Body of pancreas (tissue), 4 donors: Measurements from ENCODE around the gene SOBP. TPM values are rescaled to one million over a fixed set of nuclear protein-coding genes. Genes with fewer than 3 reads are reported as not detected.
A peak's percentile ranks its signal among the peaks of the same experiment; 100 is the strongest.

Experiments
- ATAC-seq: fragments of 150-250 bp; one replicate; pipeline ENCODE4 v1.9.1; 2016
- DNase-seq, 4 donors: peaks; one replicate each; pipeline ENCODE4 v3.0.0-alpha.2; 2019
- H3K27ac ChIP-seq, 4 donors: fragments of 200-600 bp; sonication (generic); 1 replicate in 3 of 4; 2 replicates in 1 of 4; pipeline versions ENCODE4 v1.5.1 to v1.6.1; 2016 to 2019; ENCODE audit warnings: mild to moderate bottlenecking in 1 of 4, mixed read lengths in 1 of 4, moderate library complexity in 1 of 4
- H3K27me3 ChIP-seq, 2 donors: fragments of 200-600 bp; sonication (generic); one replicate each; pipeline ENCODE4 v1.6.0; 2016; ENCODE audit warnings: mild to moderate bottlenecking in 1 of 2
- H3K36me3 ChIP-seq, 2 donors: fragments of 200-600 bp; sonication (generic); replicated peaks in 1 of 2; 2 replicates each; pipeline ENCODE4 v1.5.1; 2016; ENCODE audit warnings: low read depth in 2 of 2; ENCODE audit not compliant: insufficient read depth in 1 of 2
- H3K4me1 ChIP-seq: fragments of 200-600 bp; sonication (generic); one replicate; pipeline ENCODE4 v1.6.0; 2016
- H3K4me3 ChIP-seq, 2 donors: fragments of 200-600 bp; sonication (generic); 1 replicate in 1 of 2; 2 replicates in 1 of 2; pipeline ENCODE4 v1.5.1; 2016 to 2019
- H3K9me3 ChIP-seq, 3 donors: fragments of 200-600 bp; sonication (generic); 1 replicate in 2 of 3; 2 replicates in 1 of 3; pipeline ENCODE4 v1.5.1; 2016
- CTCF ChIP-seq, 7 experiments: fragments of 450-650 bp in 4 of 7; fragments of 200-600 bp in 3 of 7; sonication (generic) in 3 of 7; IDR thresholded peaks; one replicate each; pipeline ENCODE4 v1.5.1; 2016 to 2019; ENCODE audit warnings: antibody characterized with exemption in 7 of 7
- POLR2A ChIP-seq, 3 donors: fragments of 450-650 bp; IDR thresholded peaks; one replicate each; pipeline ENCODE4 v1.6.1; 2016; ENCODE audit warnings: antibody characterized with exemption in 3 of 3, mild to moderate bottlenecking in 2 of 3
- WGBS, 2 donors: methylation state at CpG; one replicate each; pipeline ENCODE4 v1.1.5; 2017; 5-methylcytosine and 5-hydroxymethylcytosine counted together
- intact Hi-C: fragments of 100-400 bp; cut with DNase I; formaldehyde crosslinking; loops from one replicate; pipeline ENCODE4 v1.15.1; 2023
- total RNA-seq, 2 donors: library from RNA; depleted of rRNA; stranded (reverse); fragments of >200 nt; gene quantifications; one replicate each; pipeline ENCODE4 v1.1.0, GENCODE V29; 2016

Gene SOBP
- total RNA-seq, 2 donors from 2014 or later = 0.66 to 3.1 TPM

GRCh38 chr6:107561306-107561705 is 71.4 kb downstream of the SOBP start:
- Histone ChIP-seq H3K4me3 (no peak overlapping the region), H3K36me3 (no peaks in the 10 kb centered on the region), H3K9me3 (no peaks in the 10 kb centered on the region), H3K27ac (no peak overlapping the region), H3K4me1 (peaks cover 3% of the 10 kb centered on the region), H3K27me3 (no peaks in the 10 kb centered on the region)
- intact Hi-C loops = no loop called here
- DNase-seq (peak in 2 of 4 donors; percentile 17), ATAC-seq (no peak)
- TF ChIP-seq CTCF (IDR thresholded peaks at IDR 0.05) (no peak), POLR2A (IDR thresholded peaks at IDR 0.05) (no peak)
- WGBS, 2 donors = 57 to 66% methylated on average over 3 of the region's 3 CpGs

- 89 to 92% methylated on average over 13 of the region's 13 CpGs for WGBS, 2 donors
Observed at GRCh38 chr6:107563694-107564588, 74.0 kb downstream of the SOBP start.

GRCh38 chr6:107564589-107564951 is 74.7 kb downstream of the SOBP start:
- no peak for DNase-seq
- intact Hi-C loops = no loop called here
- WGBS, 2 donors = 75 to 79% methylated on average over 4 of the region's 4 CpGs

More at GRCh38 chr6:107563694-107564588, 74.0 kb downstream of the SOBP start:
- DNase-seq = no peak
- H3K36me3 ChIP-seq = no peaks in the 10 kb centered on the region
- H3K4me3 ChIP-seq = no peak overlapping the region
- TF ChIP-seq POLR2A (IDR thresholded peaks at IDR 0.05) (no peak), CTCF (IDR thresholded peaks at IDR 0.05) (no peak)
- no peaks in the 10 kb centered on the region for H3K27me3 ChIP-seq
- H3K27ac ChIP-seq = no peak overlapping the region
- H3K9me3 ChIP-seq = no peaks in the 10 kb centered on the region
- H3K4me1 ChIP-seq = peaks cover 6% of the 10 kb centered on the region
- intact Hi-C loops = no loop called here
- ATAC-seq = no peak

GRCh38 chr6:107565165-107565723 is 75.3 kb downstream of the SOBP start:
- intact Hi-C loops = no loop called here
- no peaks in the 10 kb centered on the region for H3K36me3 ChIP-seq
- no peaks in the 10 kb centered on the region for H3K9me3 ChIP-seq
- H3K4me3 ChIP-seq = no peak overlapping the region
- DNase-seq = no peak
- no peak for ATAC-seq
- no peak for TF ChIP-seq CTCF (IDR thresholded peaks at IDR 0.05)
- no peak for TF ChIP-seq POLR2A (IDR thresholded peaks at IDR 0.05)
- no peak overlapping the region for H3K27ac ChIP-seq
- peaks cover 6% of the 10 kb centered on the region for H3K4me1 ChIP-seq
- H3K27me3 ChIP-seq = no peaks in the 10 kb centered on the region
- WGBS, 2 donors = 81% methylated on average over 7 of the region's 7 CpGs

More at GRCh38 chr6:107564589-107564951, 74.7 kb downstream of the SOBP start:
- Histone ChIP-seq H3K4me1 (peaks cover 6% of the 10 kb centered on the region), H3K4me3 (no peak overlapping the region), H3K9me3 (no peaks in the 10 kb centered on the region), H3K27ac (no peak overlapping the region), H3K36me3 (no peaks in the 10 kb centered on the region), H3K27me3 (no peaks in the 10 kb centered on the region)
- TF ChIP-seq CTCF (IDR thresholded peaks at IDR 0.05) = no peak
- no peak for TF ChIP-seq POLR2A (IDR thresholded peaks at IDR 0.05)
- ATAC-seq = no peak
